HepG2 (cell line): ENCODE data around the gene MED4. TPM values are rescaled to one million over a fixed set of nuclear protein-coding genes. Genes with fewer than 3 reads are reported as not detected.

Experiments
- ATAC-seq: fragments of 200-7000 bp; cut with Tn5 transposase; 3 replicates; pipeline ENCODE4 v1.9.1; 2020; ENCODE audit warnings: mild to moderate bottlenecking, moderate library complexity
- BruUV-seq: library from RNA; stranded (reverse); fragments of 400-500 nt; replicated peaks from 2 replicates; lab custom pipeline; 2021; lab: Mats Ljungman, UMichigan
- CTCF ChIA-PET: fragments of 300-600 bp; formaldehyde crosslinking; extraction: SDS; loops from one replicate; lab custom pipeline; 2021; ENCODE audit warnings: low total read pairs, inconsistent platforms, low intra/inter-chr PET ratio; lab: Yijun Ruan, JAX
- POLR2A ChIA-PET: fragments of 350-600 bp; sonication (Branson Sonifier 250); formaldehyde crosslinking; loops from one replicate; lab custom pipeline; 2020; ENCODE audit warnings: antibody characterized with exemption, inconsistent platforms; lab: Yijun Ruan, JAX
- DNase-seq: peaks from one replicate; pipeline ENCODE4 v3.0.0-alpha.2; 2015; ENCODE audit warnings: low spot score
- FAIRE-seq: peaks from 3 replicates; lab custom pipeline; 2011; peaks lifted over from hg19 to GRCh38; lab: Jason Lieb, UNC
- H2AFZ ChIP-seq: one replicate; pipeline ENCODE4 v1.6.1; 2011; ENCODE audit warnings: low read length, inconsistent platforms
- H3K27ac ChIP-seq: fragments of 300-600 bp; 3 replicates; pipeline ENCODE4 v1.8.0; 2011; ENCODE audit warnings: mixed run types, mild to moderate bottlenecking, mixed read lengths, low read length, inconsistent platforms; ENCODE audit not compliant: insufficient read depth; ENCODE audit errors: extremely low read length
- H3K27me3 ChIP-seq, 2 experiments: fragments of 200-600 bp in 1 of 2; 2 replicates in 1 of 2; 3 replicates in 1 of 2; pipeline versions ENCODE4 v1.6.0 to v1.8.0; 2011; ENCODE audit warnings: low read length in 2 of 2, mild to moderate bottlenecking in 2 of 2, moderate library complexity in 2 of 2, inconsistent platforms in 1 of 2; ENCODE audit not compliant: insufficient read depth in 2 of 2, control insufficient read depth in 1 of 2
- H3K36me3 ChIP-seq, 2 experiments: fragments of 200-600 bp in 1 of 2; replicated peaks in 1 of 2; 2 replicates in 1 of 2; 3 replicates in 1 of 2; pipeline versions ENCODE4 v1.5.1 to v1.8.0; 2011; ENCODE audit warnings: low read length in 2 of 2, inconsistent platforms in 1 of 2; ENCODE audit not compliant: insufficient read depth in 2 of 2, control insufficient read depth in 1 of 2
- H3K4me1 ChIP-seq: 2 replicates; pipeline ENCODE4 v1.5.1; 2012; ENCODE audit warnings: low read length, inconsistent platforms; ENCODE audit not compliant: insufficient read depth
- H3K4me2 ChIP-seq: 2 replicates; pipeline ENCODE4 v1.6.0; 2011; ENCODE audit warnings: low read depth, low read length, inconsistent platforms
- H3K4me3 ChIP-seq, 3 experiments: fragments of 200-600 bp in 1 of 3; sonication (generic), shearing (Covaris generic) in 1 of 3; replicated peaks in 1 of 3; 2 replicates each; pipeline ENCODE4 v1.5.1; 2011 to 2016; ENCODE audit warnings: low read length in 3 of 3, inconsistent platforms in 2 of 3, low read depth in 2 of 3, mild to moderate bottlenecking in 2 of 3, control low read depth in 1 of 3, mixed read lengths in 1 of 3; ENCODE audit not compliant: insufficient read depth in 1 of 3
- H3K79me2 ChIP-seq: one replicate; pipeline ENCODE4 v1.6.1; 2011; ENCODE audit warnings: low read length, inconsistent platforms; ENCODE audit not compliant: insufficient read depth
- H3K9ac ChIP-seq: 2 replicates; pipeline ENCODE4 v1.6.0; 2011; ENCODE audit warnings: mild to moderate bottlenecking, low read depth, low read length, inconsistent platforms; ENCODE audit not compliant: insufficient read depth
- H3K9me3 ChIP-seq: 2 replicates; pipeline ENCODE4 v1.5.1; 2012; ENCODE audit warnings: mild to moderate bottlenecking, low read length
- H4K20me1 ChIP-seq: 2 replicates; pipeline ENCODE4 v1.6.0; 2011; ENCODE audit warnings: inconsistent platforms, mild to moderate bottlenecking, low read length, moderate library complexity; ENCODE audit not compliant: insufficient read depth
- ATF5 ChIP-seq: sonication (generic); formaldehyde crosslinking; IDR thresholded peaks from 2 replicates; pipeline ENCODE4 v1.4.0; 2020; ENCODE audit warnings: mild to moderate bottlenecking, low read depth, missing genetic modification reagents
- CREBL2 ChIP-seq: sonication (generic); formaldehyde crosslinking; IDR thresholded peaks from 2 replicates; pipeline ENCODE4 v1.8.1; 2023; ENCODE audit warnings: missing genetic modification reagents, mild to moderate bottlenecking, borderline replicate concordance
- CREM ChIP-seq, 2 experiments: sonication (generic) in 1 of 2; formaldehyde crosslinking in 1 of 2; IDR thresholded peaks; 2 replicates each; pipeline versions ENCODE4 v1.4.0 to v1.6.1; 2016 to 2020; ENCODE audit warnings: antibody characterized with exemption in 1 of 2, mild to moderate bottlenecking in 1 of 2, missing genetic modification reagents in 1 of 2
- HMG20A ChIP-seq: IDR thresholded peaks from 2 replicates; pipeline ENCODE4 v1.6.1; 2016; ENCODE audit warnings: borderline replicate concordance
- JUN ChIP-seq: sonication (generic); formaldehyde crosslinking; IDR thresholded peaks from 2 replicates; pipeline ENCODE4 v1.4.0; 2020; ENCODE audit warnings: mild to moderate bottlenecking, missing genetic modification reagents
- NFE2 ChIP-seq: sonication (generic); formaldehyde crosslinking; IDR thresholded peaks from 2 replicates; pipeline ENCODE4 v1.4.0; 2020; ENCODE audit warnings: missing genetic modification reagents
- SETDB1 ChIP-seq: sonication (generic); formaldehyde crosslinking; IDR thresholded peaks from 2 replicates; pipeline ENCODE4 v1.5.1; 2020; ENCODE audit warnings: missing genetic modification reagents, mild to moderate bottlenecking, borderline replicate concordance
- SOX5 ChIP-seq: IDR thresholded peaks from 2 replicates; pipeline ENCODE4 v1.6.1; 2016; ENCODE audit warnings: borderline replicate concordance
- ZFAT ChIP-seq: sonication (generic); formaldehyde crosslinking; conservative IDR thresholded peaks from 2 replicates; pipeline ENCODE4 v1.8.1; 2023; ENCODE audit warnings: missing genetic modification reagents, inconsistent platforms
- ZNF18 ChIP-seq: sonication (generic); formaldehyde crosslinking; IDR thresholded peaks from 2 replicates; pipeline ENCODE4 v1.8.0; 2022; ENCODE audit warnings: mild to moderate bottlenecking, missing genetic modification reagents; ENCODE audit not compliant: insufficient replicate concordance
- ZNF891 ChIP-seq: sonication (generic); formaldehyde crosslinking; IDR thresholded peaks from 2 replicates; pipeline ENCODE4 v1.5.0; 2020; ENCODE audit warnings: mild to moderate bottlenecking, missing genetic modification reagents
- ZSCAN22 ChIP-seq: sonication (generic); formaldehyde crosslinking; IDR thresholded peaks from 2 replicates; pipeline ENCODE4 v1.4.0; 2020; ENCODE audit warnings: mild to moderate bottlenecking, missing genetic modification reagents
- WGBS: methylation state at CpG from one replicate; pipeline ENCODE4 v1.1.6; 2017; ENCODE audit warnings: low lambda C conversion rate; 5-methylcytosine and 5-hydroxymethylcytosine counted together
- in situ Hi-C: cut with HindIII; loops from 2 replicates; pipeline ENCODE4 v1.10.0; 2017; ENCODE audit warnings: low pct_unique_long_range_greater_than_20kb; ENCODE audit not compliant: extremely low pct_ligation_motif_present
- intact Hi-C: fragments of 100-400 bp; cut with micrococcal nuclease; formaldehyde crosslinking; loops from one replicate; pipeline ENCODE4 v1.10.0; 2022; ENCODE audit not compliant: unreplicated experiment
- polyA plus RNA-seq, 8 experiments: library from polyadenylated mRNA; depleted of rRNA in 3 of 8; stranded (reverse) in 7 of 8; unstranded in 1 of 8; fragments of >200 nt; fragmentation: Illumina TruSeq in 4 of 8; extraction: Trizol in 4 of 8; gene quantifications; 2 replicates each; pipeline versions ENCODE4 v1.2.1 to v1.2.3, GENCODE V29; 2011 to 2016; ENCODE audit warnings: low read depth in 4 of 8, missing spikeins in 1 of 8, mixed read lengths in 1 of 8; ENCODE audit not compliant: insufficient read depth in 1 of 8
- total RNA-seq, 5 experiments: library from RNA; depleted of rRNA; stranded (reverse); fragments of >200 nt; fragmentation: Illumina TruSeq; extraction: Trizol; gene quantifications; 2 replicates each; pipeline ENCODE4 v1.2.3, GENCODE V29; 2016; ENCODE audit warnings: low read depth in 1 of 5
- TF ChIP-seq, protein P1 (sequence below): sonication (generic); formaldehyde crosslinking; IDR thresholded peaks from 2 replicates; pipeline ENCODE4 v1.4.0; 2020; ENCODE audit warnings: missing genetic modification reagents
- TF ChIP-seq, protein P2 (sequence below): IDR thresholded peaks from 2 replicates; pipeline ENCODE4 v1.6.1; 2016; ENCODE audit warnings: control low read depth
- TF ChIP-seq, protein P3 (sequence below): sonication (generic); formaldehyde crosslinking; IDR thresholded peaks from 2 replicates; pipeline ENCODE4 v1.9.0; 2021; ENCODE audit warnings: missing genetic modification reagents, mild to moderate bottlenecking, borderline replicate concordance
- TF ChIP-seq, protein P4 (sequence below): sonication (generic); formaldehyde crosslinking; IDR thresholded peaks from 2 replicates; pipeline ENCODE4 v1.5.1; 2020; ENCODE audit warnings: missing genetic modification reagents, mild to moderate bottlenecking, borderline replicate concordance

The MED4 gene
- total and polyA plus RNA-seq, 2 of the 13 experiments (the other 11 are each of a cell fraction or from before 2014, with no cell fraction given), result 49.4 to 57.8 TPM

DNA sequence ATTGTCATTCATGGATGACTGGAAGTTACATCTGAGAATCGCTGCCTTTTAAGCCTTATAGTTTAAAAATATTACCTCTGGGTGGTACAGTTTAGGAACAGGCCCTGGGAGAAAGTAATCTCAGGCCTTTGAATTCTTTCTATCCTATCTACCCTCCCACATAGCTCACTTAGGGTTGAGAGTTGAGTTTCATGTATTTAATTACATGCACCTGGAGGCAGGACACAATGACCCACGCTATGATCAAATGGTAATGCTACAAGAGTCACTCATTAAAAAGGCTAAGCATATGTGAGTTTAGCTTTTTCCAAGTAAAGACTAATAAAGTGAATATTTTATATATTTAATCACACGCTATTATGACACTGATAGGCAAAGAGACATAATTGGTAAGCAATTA is 25.3 kb upstream of the MED4 start:
- ChIA-PET POLR2A (no interaction called here), CTCF (no interaction called here)
- Histone ChIP-seq H3K79me2 (no peaks in the 10 kb centered on the region), H3K27ac (no peak overlapping the region), H4K20me1 (no peaks in the 10 kb centered on the region), H3K9ac (no peak overlapping the region), H3K4me3 (no peak overlapping the region), H3K27me3 (no peaks in the 10 kb centered on the region), H3K4me1 (peaks cover 38% of the 10 kb centered on the region), H3K36me3 (no peaks in the 10 kb centered on the region), H3K4me2 (no peak overlapping the region), H3K9me3 (no peaks in the 10 kb centered on the region), H2AFZ (no peak overlapping the region)
- intact Hi-C loops (no loop called here), in situ Hi-C loops (loop anchor here (10.0 to 25.0 kb wide), 2 partner anchors 185 to 467 kb away; partner anchors contain the start of gene RB1)
- WGBS, result 46% methylated on average over 3 of the region's 3 CpGs
- no TSS peak for BruUV-seq
- DNase-seq (no peak), FAIRE-seq (no peak), ATAC-seq (no peak)
- no peak for TF ChIP-seq CREM (IDR thresholded peaks at IDR 0.05)
- no peak for TF ChIP-seq CREM (CRISPR knock-in tag; IDR thresholded peaks at IDR 0.05)
- TF ChIP-seq CREBL2 (CRISPR knock-in tag), result no peak
- TF ChIP-seq ATF5 (CRISPR knock-in tag), result no peak
- no peak for TF ChIP-seq ZSCAN22 (CRISPR knock-in tag)
- no peak for TF ChIP-seq HMG20A (CRISPR knock-in tag)
- no peak for TF ChIP-seq SETDB1
- TF ChIP-seq, protein P1, sequence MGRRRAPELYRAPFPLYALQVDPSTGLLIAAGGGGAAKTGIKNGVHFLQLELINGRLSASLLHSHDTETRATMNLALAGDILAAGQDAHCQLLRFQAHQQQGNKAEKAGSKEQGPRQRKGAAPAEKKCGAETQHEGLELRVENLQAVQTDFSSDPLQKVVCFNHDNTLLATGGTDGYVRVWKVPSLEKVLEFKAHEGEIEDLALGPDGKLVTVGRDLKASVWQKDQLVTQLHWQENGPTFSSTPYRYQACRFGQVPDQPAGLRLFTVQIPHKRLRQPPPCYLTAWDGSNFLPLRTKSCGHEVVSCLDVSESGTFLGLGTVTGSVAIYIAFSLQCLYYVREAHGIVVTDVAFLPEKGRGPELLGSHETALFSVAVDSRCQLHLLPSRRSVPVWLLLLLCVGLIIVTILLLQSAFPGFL (CRISPR knock-in tag), result no peak
- TF ChIP-seq ZFAT (CRISPR knock-in tag), result no peak
- TF ChIP-seq JUN (CRISPR knock-in tag), result no peak
- TF ChIP-seq ZNF891, result no peak
- TF ChIP-seq, protein P2, sequence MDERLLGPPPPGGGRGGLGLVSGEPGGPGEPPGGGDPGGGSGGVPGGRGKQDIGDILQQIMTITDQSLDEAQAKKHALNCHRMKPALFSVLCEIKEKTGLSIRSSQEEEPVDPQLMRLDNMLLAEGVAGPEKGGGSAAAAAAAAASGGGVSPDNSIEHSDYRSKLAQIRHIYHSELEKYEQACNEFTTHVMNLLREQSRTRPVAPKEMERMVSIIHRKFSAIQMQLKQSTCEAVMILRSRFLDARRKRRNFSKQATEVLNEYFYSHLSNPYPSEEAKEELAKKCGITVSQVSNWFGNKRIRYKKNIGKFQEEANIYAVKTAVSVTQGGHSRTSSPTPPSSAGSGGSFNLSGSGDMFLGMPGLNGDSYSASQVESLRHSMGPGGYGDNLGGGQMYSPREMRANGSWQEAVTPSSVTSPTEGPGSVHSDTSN (CRISPR knock-in tag), result no peak
- TF ChIP-seq ZNF18 (CRISPR knock-in tag), result no peak
- no peak for TF ChIP-seq NFE2
- TF ChIP-seq, protein P3, sequence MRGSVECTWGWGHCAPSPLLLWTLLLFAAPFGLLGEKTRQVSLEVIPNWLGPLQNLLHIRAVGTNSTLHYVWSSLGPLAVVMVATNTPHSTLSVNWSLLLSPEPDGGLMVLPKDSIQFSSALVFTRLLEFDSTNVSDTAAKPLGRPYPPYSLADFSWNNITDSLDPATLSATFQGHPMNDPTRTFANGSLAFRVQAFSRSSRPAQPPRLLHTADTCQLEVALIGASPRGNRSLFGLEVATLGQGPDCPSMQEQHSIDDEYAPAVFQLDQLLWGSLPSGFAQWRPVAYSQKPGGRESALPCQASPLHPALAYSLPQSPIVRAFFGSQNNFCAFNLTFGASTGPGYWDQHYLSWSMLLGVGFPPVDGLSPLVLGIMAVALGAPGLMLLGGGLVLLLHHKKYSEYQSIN (CRISPR knock-in tag), result no peak
- TF ChIP-seq SOX5 (CRISPR knock-in tag), result no peak
- TF ChIP-seq, protein P4, sequence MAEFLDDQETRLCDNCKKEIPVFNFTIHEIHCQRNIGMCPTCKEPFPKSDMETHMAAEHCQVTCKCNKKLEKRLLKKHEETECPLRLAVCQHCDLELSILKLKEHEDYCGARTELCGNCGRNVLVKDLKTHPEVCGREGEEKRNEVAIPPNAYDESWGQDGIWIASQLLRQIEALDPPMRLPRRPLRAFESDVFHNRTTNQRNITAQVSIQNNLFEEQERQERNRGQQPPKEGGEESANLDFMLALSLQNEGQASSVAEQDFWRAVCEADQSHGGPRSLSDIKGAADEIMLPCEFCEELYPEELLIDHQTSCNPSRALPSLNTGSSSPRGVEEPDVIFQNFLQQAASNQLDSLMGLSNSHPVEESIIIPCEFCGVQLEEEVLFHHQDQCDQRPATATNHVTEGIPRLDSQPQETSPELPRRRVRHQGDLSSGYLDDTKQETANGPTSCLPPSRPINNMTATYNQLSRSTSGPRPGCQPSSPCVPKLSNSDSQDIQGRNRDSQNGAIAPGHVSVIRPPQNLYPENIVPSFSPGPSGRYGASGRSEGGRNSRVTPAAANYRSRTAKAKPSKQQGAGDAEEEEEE (CRISPR knock-in tag), result no peak
